Measurements from ENCODE around the gene QSOX2.

DNA sequence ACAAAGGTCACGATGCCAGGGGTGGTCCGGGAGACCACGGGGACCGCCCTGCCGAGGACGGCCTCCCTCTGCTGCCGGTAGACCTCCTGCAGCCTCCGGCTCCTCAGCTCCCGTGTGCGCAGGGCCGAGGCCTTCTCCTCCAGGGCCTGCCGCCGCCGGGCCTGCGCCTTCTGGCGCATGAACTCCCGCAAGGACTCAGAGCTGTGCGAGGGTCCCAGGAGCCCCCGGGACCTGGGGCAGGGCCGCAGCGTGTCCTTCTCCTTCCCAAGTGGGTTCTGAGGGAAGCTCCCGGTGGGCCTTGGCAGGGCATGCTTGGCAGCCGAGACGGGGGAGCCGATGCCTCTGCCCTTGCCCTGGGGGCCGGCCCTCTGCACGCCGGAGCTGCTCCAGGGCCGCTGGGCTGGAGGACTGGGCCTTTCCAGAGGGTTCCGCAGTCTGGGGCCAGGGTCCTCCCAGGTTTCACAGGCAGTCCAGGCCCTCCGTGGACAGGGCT lies 44.9 kb upstream of the QSOX2 start:
- TF ChIP-seq, protein P1, sequence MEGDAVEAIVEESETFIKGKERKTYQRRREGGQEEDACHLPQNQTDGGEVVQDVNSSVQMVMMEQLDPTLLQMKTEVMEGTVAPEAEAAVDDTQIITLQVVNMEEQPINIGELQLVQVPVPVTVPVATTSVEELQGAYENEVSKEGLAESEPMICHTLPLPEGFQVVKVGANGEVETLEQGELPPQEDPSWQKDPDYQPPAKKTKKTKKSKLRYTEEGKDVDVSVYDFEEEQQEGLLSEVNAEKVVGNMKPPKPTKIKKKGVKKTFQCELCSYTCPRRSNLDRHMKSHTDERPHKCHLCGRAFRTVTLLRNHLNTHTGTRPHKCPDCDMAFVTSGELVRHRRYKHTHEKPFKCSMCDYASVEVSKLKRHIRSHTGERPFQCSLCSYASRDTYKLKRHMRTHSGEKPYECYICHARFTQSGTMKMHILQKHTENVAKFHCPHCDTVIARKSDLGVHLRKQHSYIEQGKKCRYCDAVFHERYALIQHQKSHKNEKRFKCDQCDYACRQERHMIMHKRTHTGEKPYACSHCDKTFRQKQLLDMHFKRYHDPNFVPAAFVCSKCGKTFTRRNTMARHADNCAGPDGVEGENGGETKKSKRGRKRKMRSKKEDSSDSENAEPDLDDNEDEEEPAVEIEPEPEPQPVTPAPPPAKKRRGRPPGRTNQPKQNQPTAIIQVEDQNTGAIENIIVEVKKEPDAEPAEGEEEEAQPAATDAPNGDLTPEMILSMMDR (IDR thresholded peaks at IDR 0.05 in 8 of 11, conservative IDR thresholded peaks at IDR 0.05 in 3 of 11) = no peak
- TF ChIP-seq POLR2AphosphoS5 (IDR thresholded peaks at IDR 0.05) (no peak), POLR2A (IDR thresholded peaks at IDR 0.05) (no peak)
